RWPE2 (cell line): Measurements from ENCODE around the gene KCTD5.
A peak's percentile ranks its signal among the peaks of the same experiment; 100 is the strongest.

Experiments used
- ATAC-seq: fragments of 200-7000 bp; cut with Tn5 transposase; 3 replicates; pipeline ENCODE4 v1.9.1; 2021; ENCODE audit warnings: low read depth
- DNase-seq: peaks from one replicate; pipeline ENCODE4 v3.0.0-alpha.2; 2020; ENCODE audit warnings: low spot score
- H3K27ac ChIP-seq: fragments of 450-650 bp; 2 replicates; pipeline ENCODE4 v1.5.1; 2017; ENCODE audit warnings: mild to moderate bottlenecking; ENCODE audit not compliant: poor library complexity, severe bottlenecking
- H3K27me3 ChIP-seq: fragments of 250-450 bp; sonication (Bioruptor Pico); 2 replicates; pipeline ENCODE4 v1.5.1; 2021; ENCODE audit warnings: mild to moderate bottlenecking, moderate library complexity; ENCODE audit not compliant: insufficient read depth, poor library complexity, severe bottlenecking
- H3K36me3 ChIP-seq: fragments of 250-450 bp; sonication (Bioruptor Pico); 2 replicates; pipeline ENCODE4 v1.5.1; 2020; ENCODE audit warnings: low read depth, mild to moderate bottlenecking, moderate library complexity
- H3K4me1 ChIP-seq: fragments of 250-450 bp; sonication (Bioruptor Pico); 2 replicates; pipeline ENCODE4 v1.5.1; 2021; ENCODE audit warnings: mild to moderate bottlenecking, moderate library complexity; ENCODE audit not compliant: insufficient read depth, poor library complexity, severe bottlenecking
- H3K4me3 ChIP-seq: fragments of 250-450 bp; sonication (Bioruptor Pico); 2 replicates; pipeline ENCODE4 v1.5.1; 2021; ENCODE audit warnings: mild to moderate bottlenecking, moderate library complexity; ENCODE audit not compliant: severe bottlenecking
- H3K9me3 ChIP-seq: fragments of 250-450 bp; sonication (Bioruptor Pico); 2 replicates; pipeline ENCODE4 v1.5.1; 2021; ENCODE audit warnings: mild to moderate bottlenecking, moderate library complexity; ENCODE audit not compliant: severe bottlenecking
- CTCF ChIP-seq: fragments of 450-650 bp; IDR thresholded peaks from one replicate; pipeline ENCODE4 v1.5.1; 2017; ENCODE audit warnings: mild to moderate bottlenecking, moderate library complexity; ENCODE audit not compliant: poor library complexity, severe bottlenecking

KCTD5 gene

GRCh38 chr16:2715064-2715463, 32.7 kb downstream of the KCTD5 start:
- no peak for TF ChIP-seq CTCF
- Histone ChIP-seq H3K27ac (no peak overlapping the region), H3K36me3 (no peaks in the 10 kb centered on the region), H3K4me1 (no peaks in the 10 kb centered on the region), H3K27me3 (no peaks in the 10 kb centered on the region), H3K9me3 (no peaks in the 10 kb centered on the region), H3K4me3 (no peak overlapping the region)
- no peak for DNase-seq
- ATAC-seq, result no peak

- H3K27me3 ChIP-seq, result no peaks in the 10 kb centered on the region
- ATAC-seq (peak; percentile 44; the same call in 2 of the 3 replicates), DNase-seq (peak; percentile 67)
- no peaks in the 10 kb centered on the region for H3K36me3 ChIP-seq
- H3K4me3 ChIP-seq, result no peak overlapping the region
- TF ChIP-seq CTCF, result no peak
- no peaks in the 10 kb centered on the region for H3K4me1 ChIP-seq
- H3K9me3 ChIP-seq, result no peaks in the 10 kb centered on the region
- H3K27ac ChIP-seq, result no peak overlapping the region
These were observed 33.2 kb downstream of the KCTD5 start for GRCh38 chr16:2715519-2715918.

GRCh38 chr16:2715966-2716885, 33.9 kb downstream of the KCTD5 start:
- no peak for ATAC-seq
- H3K27ac ChIP-seq, result no peak overlapping the region
- TF ChIP-seq CTCF, result no peak
- H3K36me3 ChIP-seq, result no peaks in the 10 kb centered on the region
- no peaks in the 10 kb centered on the region for H3K9me3 ChIP-seq
- peak; percentile 56 for DNase-seq
- no peaks in the 10 kb centered on the region for H3K27me3 ChIP-seq
- H3K4me1 ChIP-seq, result no peaks in the 10 kb centered on the region
- H3K4me3 ChIP-seq, result no peak overlapping the region

- ATAC-seq (no peak), DNase-seq (no peak)
- H3K27ac ChIP-seq, result no peak overlapping the region
- no peaks in the 10 kb centered on the region for H3K36me3 ChIP-seq
- no peaks in the 10 kb centered on the region for H3K4me1 ChIP-seq
- no peaks in the 10 kb centered on the region for H3K27me3 ChIP-seq
- H3K9me3 ChIP-seq, result no peaks in the 10 kb centered on the region
- H3K4me3 ChIP-seq, result no peak overlapping the region
- no peak for TF ChIP-seq CTCF
These were observed 34.6 kb downstream of the KCTD5 start for GRCh38 chr16:2716948-2717347.
